GM12878 (cell line): Measurements from ENCODE around the gene APOO. TPM values are rescaled to one million over a fixed set of nuclear protein-coding genes. Genes with fewer than 3 reads are reported as not detected.
"Not testable (repeated sequence)": the region's sequence is repeated elsewhere in the genome, so short reads cannot be mapped to it uniquely, and the experiment has no call there.

Experiments used
- ATAC-seq: fragments of 200-7000 bp; cut with Tn5 transposase; 3 replicates; pipeline ENCODE4 v1.9.1; 2020; ENCODE audit warnings: mild to moderate bottlenecking, moderate library complexity
- BruUV-seq: library from RNA; stranded (reverse); fragments of 400-500 nt; replicated peaks from 2 replicates; lab custom pipeline; 2021; lab: Mats Ljungman, UMichigan
- CTCF ChIA-PET: fragments of 300-600 bp; sonication (Branson Sonifier 250); formaldehyde crosslinking; extraction: SDS; loops from one replicate; lab custom pipeline; 2021; ENCODE audit warnings: inconsistent platforms; lab: Yijun Ruan, JAX
- POLR2A ChIA-PET: fragments of 350-600 bp; formaldehyde crosslinking; extraction: SDS; loops from one replicate; lab custom pipeline; 2021; ENCODE audit warnings: inconsistent platforms; lab: Charles Lee
- RAD21 ChIA-PET: fragments of 300-600 bp; sonication (Branson Sonifier 250); formaldehyde crosslinking; loops from one replicate; lab custom pipeline; 2023; ENCODE audit warnings: antibody characterized with exemption; ENCODE audit not compliant: unreplicated experiment; lab: Charles Lee
- SMC1A ChIA-PET: fragments of 300-600 bp; sonication (Branson Sonifier 250); formaldehyde crosslinking; loops from one replicate; lab custom pipeline; 2023; ENCODE audit not compliant: unreplicated experiment, uncharacterized antibody; lab: Charles Lee
- DNase-seq: peaks from one replicate; pipeline ENCODE4 v3.0.0-alpha.2; 2011; ENCODE audit warnings: low read depth, low spot score
- FAIRE-seq: peaks from 3 replicates; lab custom pipeline; 2011; peaks lifted over from hg19 to GRCh38; lab: Jason Lieb, UNC
- H2AFZ ChIP-seq: 2 replicates; pipeline ENCODE4 v1.6.0; 2011; ENCODE audit warnings: low read depth, low read length, control low read depth; ENCODE audit not compliant: control insufficient read depth
- H3K27ac ChIP-seq: 2 replicates; pipeline ENCODE4 v1.5.1; 2011; ENCODE audit warnings: control low read depth; ENCODE audit not compliant: control insufficient read depth, insufficient read depth
- H3K27me3 ChIP-seq, 2 experiments: replicated peaks in 1 of 2; 2 replicates each; pipeline versions ENCODE4 v1.6.0 to v1.6.1; 2011; ENCODE audit warnings: low read length in 1 of 2; ENCODE audit not compliant: control insufficient read depth in 2 of 2, insufficient read depth in 2 of 2
- H3K36me3 ChIP-seq, 2 experiments: 2 replicates each; pipeline ENCODE4 v1.5.1; 2011; ENCODE audit warnings: low read length in 1 of 2; ENCODE audit not compliant: control insufficient read depth in 2 of 2, insufficient read depth in 2 of 2
- H3K4me1 ChIP-seq: 2 replicates; pipeline ENCODE4 v1.6.1; 2011; ENCODE audit warnings: mild to moderate bottlenecking, low read length, moderate library complexity, mixed read lengths; ENCODE audit not compliant: control insufficient read depth, insufficient read depth
- H3K4me2 ChIP-seq: 2 replicates; pipeline ENCODE4 v1.6.0; 2011; ENCODE audit warnings: control low read depth; ENCODE audit not compliant: control insufficient read depth, insufficient read depth
- H3K4me3 ChIP-seq: fragments of 200-600 bp; sonication (generic); 2 replicates; pipeline ENCODE4 v1.5.1; 2016
- H3K79me2 ChIP-seq: 2 replicates; pipeline ENCODE4 v1.6.0; 2011; ENCODE audit warnings: low read length; ENCODE audit not compliant: control insufficient read depth, insufficient read depth
- H3K9ac ChIP-seq: 2 replicates; pipeline ENCODE4 v1.8.0; 2011; ENCODE audit warnings: low read length, control low read depth, mixed read lengths; ENCODE audit not compliant: control insufficient read depth, insufficient read depth
- H3K9me3 ChIP-seq: replicated peaks from 3 replicates; pipeline ENCODE4 v1.5.1; 2011; ENCODE audit warnings: mild to moderate bottlenecking, low read length; ENCODE audit not compliant: control insufficient read depth, insufficient read depth
- H4K20me1 ChIP-seq: 2 replicates; pipeline ENCODE4 v1.6.0; 2011; ENCODE audit not compliant: control insufficient read depth, insufficient read depth
- JUNB ChIP-seq: IDR thresholded peaks from 2 replicates; pipeline ENCODE4 v1.6.1; 2016; ENCODE audit warnings: antibody characterized with exemption, mild to moderate bottlenecking
- NBN ChIP-seq: fragments of 450-650 bp; IDR thresholded peaks from 2 replicates; pipeline ENCODE4 v1.6.1; 2016
- WGBS: methylation state at CpG from one replicate; pipeline ENCODE4 v1.1.6; 2016; ENCODE audit warnings: low lambda C conversion rate; ENCODE audit not compliant: insufficient replicate concordance, insufficient coverage; ENCODE audit errors: missing lambda C conversion rate; 5-methylcytosine and 5-hydroxymethylcytosine counted together
- in situ Hi-C: fragments of 300-500 bp; cut with MboI; formaldehyde crosslinking; loops from 9 replicates; pipeline ENCODE4 v1.14.3; 2018; ENCODE audit warnings: mixed read lengths
- intact Hi-C: fragments of 100-400 bp; cut with micrococcal nuclease; formaldehyde crosslinking; loops from one replicate; pipeline ENCODE4 v1.14.2; 2022; ENCODE audit not compliant: unreplicated experiment
- polyA plus RNA-seq, 11 experiments: library from polyadenylated mRNA; depleted of rRNA in 4 of 11; unstranded in 6 of 11; stranded (reverse) in 5 of 11; fragments of >200 nt; fragmentation: Nextera tagmentation in 4 of 11; fragmentation: Illumina TruSeq in 1 of 11; extraction: Ambion mirVana in 4 of 11; extraction: Trizol in 1 of 11; gene quantifications; 1 replicate in 1 of 11; 2 replicates in 10 of 11; pipeline versions ENCODE4 v1.2.1 to v1.2.3, GENCODE V29; 2011 to 2016; ENCODE audit warnings: inconsistent platforms in 2 of 11, missing spikeins in 2 of 11, low read depth in 1 of 11
- total RNA-seq, 4 experiments: library from RNA; depleted of rRNA in 3 of 4; stranded (reverse); fragments of >200 nt in 3 of 4; fragmentation: Illumina TruSeq in 1 of 4; extraction: Trizol in 1 of 4; gene quantifications; 2 replicates each; pipeline versions ENCODE4 v1.2.1 to v1.2.3, GENCODE V29; 2013 to 2021

Gene APOO
- total and polyA plus RNA-seq, 10 of the 15 experiments (the other 5 are each of a cell fraction or from before 2014, with no cell fraction given): 20.7 to 68.7 (median 35.5) TPM

GRCh38 chrX:23896981-23897380, 10.8 kb downstream of the APOO start:
- BruUV-seq: no TSS peak
- no peak for DNase-seq
- Histone ChIP-seq H3K4me3 (no peak overlapping the region), H2AFZ (no peak overlapping the region), H4K20me1 (no peaks in the 10 kb centered on the region), H3K36me3 (no peaks in the 10 kb centered on the region), H3K9me3 (no peaks in the 10 kb centered on the region), H3K79me2 (peaks cover 2% of the 10 kb centered on the region), H3K9ac (no peak overlapping the region), H3K27me3 (no peaks in the 10 kb centered on the region), H3K27ac (no peak overlapping the region), H3K4me1 (peaks cover 11% of the 10 kb centered on the region), H3K4me2 (no peak overlapping the region)
- TF ChIP-seq NBN (no peak), JUNB (peak; percentile 33; the same call in 1 of the 2 replicates)
- ChIA-PET POLR2A (interaction anchor here (1.6 kb wide), 1 partner anchor 113 kb away, joined by 5 read pairs; no protein-coding TSS in a partner anchor), CTCF (interaction anchor here (0.9 to 1.0 kb wide), 2 partner anchors 12 to 602 kb away, joined by 3 to 4 read pairs; no protein-coding TSS in a partner anchor), SMC1A (interaction anchor here (1.0 to 1.6 kb wide), 2 partner anchors 9 to 224 kb away, joined by 3 to 10 read pairs; no protein-coding TSS in a partner anchor), RAD21 (interaction anchor here (2.0 kb wide), 1 partner anchor 114 kb away, joined by 6 read pairs; the partner anchor contains the start of gene SAT1)
- intact Hi-C loops: no loop called here
- ATAC-seq: 0 out of 3 replicates have a peak, but pooled peaks have one; percentile 7
- no peak for FAIRE-seq
- 83% methylated on average over 2 of the region's 2 CpGs for WGBS
- in situ Hi-C loops: no loop called here

- BruUV-seq, intact Hi-C loops, FAIRE-seq, H3K4me2 ChIP-seq, H3K27me3 ChIP-seq, H3K9me3 ChIP-seq, H3K79me2 ChIP-seq, H3K4me3 ChIP-seq, ATAC-seq, H2AFZ ChIP-seq, H3K4me1 ChIP-seq, H3K27ac ChIP-seq, H3K9ac ChIP-seq, H4K20me1 ChIP-seq, in situ Hi-C loops, H3K36me3 ChIP-seq, DNase-seq: not testable (repeated sequence)
- POLR2A ChIA-PET: interaction anchor here (0.6 to 1.6 kb wide), 3 partner anchors 10 to 798 kb away, joined by 3 to 5 read pairs (median 3); no protein-coding TSS in a partner anchor
- WGBS: 41% methylated on average over 4 of the region's 4 CpGs
- CTCF ChIA-PET: interaction anchor here (0.6 to 1.0 kb wide), 3 partner anchors 12 to 602 kb away, joined by 3 to 4 read pairs (median 3); no protein-coding TSS in a partner anchor
- SMC1A ChIA-PET: interaction anchor here (1.6 kb wide), 1 partner anchor 8 kb away, joined by 10 read pairs; no protein-coding TSS in a partner anchor
- RAD21 ChIA-PET: interaction anchor here (2.0 kb wide), 1 partner anchor 114 kb away, joined by 6 read pairs; the partner anchor contains the start of gene SAT1
Observed at GRCh38 chrX:23896539-23896938, 11.2 kb downstream of the APOO start.

- H4K20me1 ChIP-seq, H3K27me3 ChIP-seq, H3K9me3 ChIP-seq, H3K4me3 ChIP-seq, DNase-seq, H3K9ac ChIP-seq, H3K36me3 ChIP-seq, in situ Hi-C loops, H3K4me2 ChIP-seq, H3K4me1 ChIP-seq, BruUV-seq, intact Hi-C loops, FAIRE-seq, H3K27ac ChIP-seq, H3K79me2 ChIP-seq, ATAC-seq, RAD21 ChIA-PET, H2AFZ ChIP-seq: not testable (repeated sequence)
- POLR2A ChIA-PET: interaction anchor here (0.6 to 0.7 kb wide), 4 partner anchors 11 to 872 kb away, joined by 3 to 5 read pairs (median 4); no protein-coding TSS in a partner anchor
- SMC1A ChIA-PET: interaction anchor here (1.4 kb wide), 1 partner anchor 10 kb away, joined by 3 read pairs; no protein-coding TSS in a partner anchor
- CTCF ChIA-PET: interaction anchor here (1.0 kb wide), 1 partner anchor 113 kb away, joined by 3 read pairs; no protein-coding TSS in a partner anchor
- WGBS: 90% methylated on average over 6 of the region's 6 CpGs
Observed at GRCh38 chrX:23894993-23895392, 12.7 kb downstream of the APOO start.
